H9 (cell line): Measurements from ENCODE around the gene MYO1C. TPM values are rescaled to one million over a fixed set of nuclear protein-coding genes. Genes with fewer than 3 reads are reported as not detected.

ENCODE experiments used
- DNase-seq: peaks from one replicate; pipeline ENCODE4 v3.0.0-alpha.2; 2017
- H2AFZ ChIP-seq: one replicate; pipeline ENCODE4 v1.6.1; 2013; ENCODE audit warnings: mild to moderate bottlenecking, low read length, control low read depth, moderate library complexity
- H2AK5ac ChIP-seq: 2 replicates; pipeline ENCODE4 v1.6.1; 2013; ENCODE audit warnings: low read length, control low read depth, mixed read lengths; ENCODE audit not compliant: insufficient read length
- H2BK120ac ChIP-seq: one replicate; pipeline ENCODE4 v1.6.1; 2013; ENCODE audit warnings: low read depth, mild to moderate bottlenecking, low read length, control low read depth, inconsistent platforms; ENCODE audit not compliant: poor library complexity, severe bottlenecking
- H2BK12ac ChIP-seq: 2 replicates; pipeline ENCODE4 v1.6.1; 2013; ENCODE audit warnings: low read length, control low read depth, mixed read lengths, low read depth; ENCODE audit not compliant: insufficient read length
- H2BK15ac ChIP-seq: 2 replicates; pipeline ENCODE4 v1.6.1; 2013; ENCODE audit warnings: low read depth, low read length, control low read depth
- H2BK20ac ChIP-seq: one replicate; pipeline ENCODE4 v1.6.1; 2013; ENCODE audit warnings: low read depth, mild to moderate bottlenecking, low read length, control low read depth, inconsistent platforms; ENCODE audit not compliant: poor library complexity, severe bottlenecking
- H2BK5ac ChIP-seq: 2 replicates; pipeline ENCODE4 v1.6.1; 2013; ENCODE audit warnings: low read length, control low read depth, mixed read lengths; ENCODE audit not compliant: insufficient read length
- H3K14ac ChIP-seq: 2 replicates; pipeline ENCODE4 v1.6.1; 2013; ENCODE audit warnings: low read length, control low read depth; ENCODE audit not compliant: insufficient read depth
- H3K18ac ChIP-seq: 2 replicates; pipeline ENCODE4 v1.6.1; 2013; ENCODE audit warnings: low read depth, mild to moderate bottlenecking, mixed read lengths, low read length, control low read depth; ENCODE audit not compliant: insufficient read length
- H3K23ac ChIP-seq: 2 replicates; pipeline ENCODE4 v1.6.1; 2013; ENCODE audit warnings: low read length, control low read depth, mixed read lengths, low read depth; ENCODE audit not compliant: insufficient read length
- H3K23me2 ChIP-seq: 2 replicates; pipeline ENCODE4 v1.6.1; 2013; ENCODE audit warnings: low read depth, mild to moderate bottlenecking, mixed read lengths, low read length, control low read depth; ENCODE audit not compliant: insufficient read length, poor library complexity, severe bottlenecking
- H3K27ac ChIP-seq: 2 replicates; pipeline ENCODE4 v1.5.1; 2013; ENCODE audit warnings: low read length, control low read depth, mixed read lengths, low read depth; ENCODE audit not compliant: insufficient read length
- H3K27me3 ChIP-seq: 2 replicates; pipeline ENCODE4 v1.6.1; 2013; ENCODE audit warnings: low read length, control low read depth, inconsistent platforms; ENCODE audit not compliant: insufficient read depth
- H3K4ac ChIP-seq: 2 replicates; pipeline ENCODE4 v1.6.1; 2013; ENCODE audit warnings: low read depth, mild to moderate bottlenecking, control low read depth, inconsistent platforms, low read length, moderate library complexity
- H3K4me1 ChIP-seq: 2 replicates; pipeline ENCODE4 v1.6.1; 2013; ENCODE audit warnings: low read length, control low read depth, inconsistent platforms; ENCODE audit not compliant: insufficient read depth
- H3K4me2 ChIP-seq: 2 replicates; pipeline ENCODE4 v1.6.1; 2013; ENCODE audit warnings: low read length, control low read depth, mixed read lengths; ENCODE audit not compliant: insufficient read length, insufficient read depth
- H3K56ac ChIP-seq: 2 replicates; pipeline ENCODE4 v1.6.1; 2013; ENCODE audit warnings: low read depth, mild to moderate bottlenecking, mixed read lengths, low read length, control low read depth; ENCODE audit not compliant: insufficient read length
- H3K79me1 ChIP-seq: 2 replicates; pipeline ENCODE4 v1.6.1; 2013; ENCODE audit warnings: low read depth, mild to moderate bottlenecking, moderate library complexity, low read length, control low read depth, inconsistent platforms; ENCODE audit not compliant: insufficient read depth, poor library complexity, severe bottlenecking
- H3K79me2 ChIP-seq: 2 replicates; pipeline ENCODE4 v1.6.1; 2013; ENCODE audit warnings: low read length, control low read depth, inconsistent platforms; ENCODE audit not compliant: insufficient read depth
- H3K9ac ChIP-seq: 2 replicates; pipeline ENCODE4 v1.6.1; 2013; ENCODE audit warnings: low read length, control low read depth, mixed read lengths; ENCODE audit not compliant: insufficient read length; ENCODE audit errors: extremely low read depth
- H3K9me3 ChIP-seq: one replicate; pipeline ENCODE4 v1.6.1; 2013; ENCODE audit warnings: low read depth, low read length, inconsistent platforms; ENCODE audit not compliant: control insufficient read depth
- H3T11ph ChIP-seq: one replicate; pipeline ENCODE4 v1.6.1; 2013; ENCODE audit warnings: mild to moderate bottlenecking, low read length, control low read depth, inconsistent platforms
- H4K20me1 ChIP-seq: one replicate; pipeline ENCODE4 v1.6.1; 2013; ENCODE audit not compliant: control insufficient read depth, insufficient read length, insufficient read depth
- H4K5ac ChIP-seq: 2 replicates; pipeline ENCODE4 v1.6.1; 2013; ENCODE audit warnings: low read depth, mild to moderate bottlenecking, mixed read lengths, low read length, control low read depth; ENCODE audit not compliant: insufficient read length
- H4K8ac ChIP-seq: replicated peaks from 2 replicates; pipeline ENCODE4 v1.6.1; 2013; ENCODE audit warnings: low read length, control low read depth, mixed read lengths, low read depth; ENCODE audit not compliant: insufficient read length
- H4K91ac ChIP-seq: 2 replicates; pipeline ENCODE4 v1.6.1; 2013; ENCODE audit warnings: low read depth, mild to moderate bottlenecking, moderate library complexity, mixed read lengths, low read length, control low read depth; ENCODE audit not compliant: insufficient read length
- H3K27ac Mint-ChIP-seq, 3 experiments: 2 replicates in 2 of 3; 3 replicates in 1 of 3; pipeline ENCODE4 v1.8.0; 2020 to 2021; ENCODE audit warnings: mixed read lengths in 3 of 3, mild to moderate bottlenecking in 1 of 3, moderate library complexity in 1 of 3
- H3K27me3 Mint-ChIP-seq: 2 replicates; pipeline ENCODE4 v1.8.0; 2021; ENCODE audit warnings: low read depth, mild to moderate bottlenecking, moderate library complexity, mixed read lengths
- H3K36me3 Mint-ChIP-seq, 3 experiments: 2 replicates in 2 of 3; 3 replicates in 1 of 3; pipeline ENCODE4 v1.8.0; 2020 to 2021; ENCODE audit warnings: low read depth in 3 of 3, mixed read lengths in 3 of 3; ENCODE audit not compliant: insufficient read depth in 1 of 3
- H3K4me1 Mint-ChIP-seq, 2 experiments: 2 replicates each; pipeline ENCODE4 v1.8.0; 2020; ENCODE audit warnings: mixed read lengths in 2 of 2
- H3K4me3 Mint-ChIP-seq, 2 experiments: 2 replicates in 1 of 2; 3 replicates in 1 of 2; pipeline ENCODE4 v1.8.0; 2020 to 2021; ENCODE audit warnings: mild to moderate bottlenecking in 2 of 2, mixed read lengths in 2 of 2, moderate library complexity in 1 of 2
- H3K9me3 Mint-ChIP-seq, 2 experiments: 2 replicates in 1 of 2; 3 replicates in 1 of 2; pipeline ENCODE4 v1.8.0; 2020; ENCODE audit warnings: mild to moderate bottlenecking in 2 of 2, mixed read lengths in 2 of 2, moderate library complexity in 1 of 2
- WGBS: extraction: QIAGEN DNeasy Blood & Tissue Kit; methylation state at CpG from one replicate; pipeline ENCODE4 v1.1.7; 2013; ENCODE audit warnings: missing lambda C conversion rate, low lambda C conversion rate, mixed read lengths; ENCODE audit not compliant: insufficient read length; ENCODE audit errors: extremely low coverage; 5-methylcytosine and 5-hydroxymethylcytosine counted together
- total RNA-seq: library from RNA; stranded (reverse); gene quantifications from 2 replicates; pipeline ENCODE4 v1.2.1, GENCODE V29; 2021
- TF ChIP-seq, protein P1 (sequence below): fragments of 200-600 bp; sonication (generic); conservative IDR thresholded peaks from 3 replicates; pipeline ENCODE4 v1.8.0; 2021; ENCODE audit warnings: antibody characterized with exemption, mild to moderate bottlenecking

Gene MYO1C
- total RNA-seq, 1 experiment from 2014 or later: 86.5 TPM

DNA sequence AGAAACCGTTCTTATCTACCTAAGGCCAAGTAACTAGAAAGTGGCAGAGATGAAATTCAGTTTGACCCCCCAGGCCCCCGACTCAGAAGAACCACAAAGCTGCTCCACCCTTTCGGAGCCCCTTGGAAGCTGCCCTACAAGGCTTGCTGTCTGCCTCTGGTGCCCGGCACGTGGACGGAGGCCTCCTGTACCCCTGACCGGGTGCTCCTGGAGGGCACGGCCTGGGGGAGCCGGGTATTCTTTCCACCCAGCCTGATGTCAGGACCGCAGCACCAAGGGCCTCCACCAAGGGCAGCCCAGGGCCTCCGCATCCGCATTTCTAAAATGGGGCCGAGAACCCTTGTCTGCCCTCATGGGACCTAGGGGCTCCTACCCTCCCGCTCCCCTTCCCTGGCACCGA lies 21.0 kb downstream of the MYO1C start:
- Histone ChIP-seq H2BK15ac (no peak overlapping the region), H4K8ac (no peak overlapping the region), H2BK12ac (no peak overlapping the region), H3K23ac (no peak overlapping the region), H3K4ac (no peak overlapping the region), H3K14ac (no peak overlapping the region), H3K9ac (no peak overlapping the region), H3K9me3 (no peaks in the 10 kb centered on the region), H3K79me1 (no peaks in the 10 kb centered on the region), H3K79me2 (no peaks in the 10 kb centered on the region), H2BK5ac (no peak overlapping the region), H3K27ac (no peak overlapping the region), H3K4me2 (no peak overlapping the region), H3K4me1 (no peaks in the 10 kb centered on the region), H3K27me3 (no peaks in the 10 kb centered on the region), H4K20me1 (no peaks in the 10 kb centered on the region), H3K56ac (no peak overlapping the region), H4K91ac (no peak overlapping the region), H3K23me2 (no peaks in the 10 kb centered on the region), H2AFZ (no peak overlapping the region), H2BK120ac (no peak overlapping the region), H2BK20ac (no peak overlapping the region), H3T11ph (no peak overlapping the region), H3K18ac (no peak overlapping the region), H2AK5ac (no peak overlapping the region), H4K5ac (no peak overlapping the region)
- WGBS: no CpG with 5 or more reads among the region's 15 CpGs
- H3K9me3 Mint-ChIP-seq: no peaks in the 10 kb centered on the region
- TF ChIP-seq, protein P1, sequence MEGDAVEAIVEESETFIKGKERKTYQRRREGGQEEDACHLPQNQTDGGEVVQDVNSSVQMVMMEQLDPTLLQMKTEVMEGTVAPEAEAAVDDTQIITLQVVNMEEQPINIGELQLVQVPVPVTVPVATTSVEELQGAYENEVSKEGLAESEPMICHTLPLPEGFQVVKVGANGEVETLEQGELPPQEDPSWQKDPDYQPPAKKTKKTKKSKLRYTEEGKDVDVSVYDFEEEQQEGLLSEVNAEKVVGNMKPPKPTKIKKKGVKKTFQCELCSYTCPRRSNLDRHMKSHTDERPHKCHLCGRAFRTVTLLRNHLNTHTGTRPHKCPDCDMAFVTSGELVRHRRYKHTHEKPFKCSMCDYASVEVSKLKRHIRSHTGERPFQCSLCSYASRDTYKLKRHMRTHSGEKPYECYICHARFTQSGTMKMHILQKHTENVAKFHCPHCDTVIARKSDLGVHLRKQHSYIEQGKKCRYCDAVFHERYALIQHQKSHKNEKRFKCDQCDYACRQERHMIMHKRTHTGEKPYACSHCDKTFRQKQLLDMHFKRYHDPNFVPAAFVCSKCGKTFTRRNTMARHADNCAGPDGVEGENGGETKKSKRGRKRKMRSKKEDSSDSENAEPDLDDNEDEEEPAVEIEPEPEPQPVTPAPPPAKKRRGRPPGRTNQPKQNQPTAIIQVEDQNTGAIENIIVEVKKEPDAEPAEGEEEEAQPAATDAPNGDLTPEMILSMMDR: no peak
- DNase-seq: no peak
- H3K36me3 Mint-ChIP-seq: peaks cover 10 to 60% (median 29%) of the 10 kb centered on the region in 3 experiments; a peak in 6 of 7 replicates
- no peak overlapping the region for H3K27ac Mint-ChIP-seq
- H3K4me1 Mint-ChIP-seq: peaks cover 0 to 23% of the 10 kb centered on the region in 2 experiments; a peak in 2 of 4 replicates
- H3K4me3 Mint-ChIP-seq: peak overlapping the region in 1 of 2 experiments; percentile 73; a peak in 3 of 5 replicates
- no peaks in the 10 kb centered on the region for H3K27me3 Mint-ChIP-seq
